ENCODE data around the gene WNT3. TPM values are rescaled to one million over a fixed set of nuclear protein-coding genes. Genes with fewer than 3 reads are reported as not detected.
A peak's percentile ranks its signal among the peaks of the same experiment; 100 is the strongest.

WNT3 gene
- total RNA-seq, 2 donors from 2014 or later, result 19.9 to 21.8 TPM

- H3K9me3 ChIP-seq (ENCODE audit: control insufficient read depth, low read length), result no peaks in the 10 kb centered on the region
- H3K36me3 ChIP-seq (ENCODE audit: control insufficient read depth, insufficient read depth, low read length), result no peaks in the 10 kb centered on the region
- Mint-ChIP-seq H3K27me3 (ENCODE audit: insufficient read depth) (peaks cover 7% of the 10 kb centered on the region), H3K4me1 (peaks cover 32% of the 10 kb centered on the region), H3K36me3 (ENCODE audit: low read depth) (no peaks in the 10 kb centered on the region), H3K4me3 (peak overlapping the region; percentile 35), H3K27ac (peak overlapping the region; percentile 75), H3K9me3 (no peaks in the 10 kb centered on the region)
- 40 to 49% methylated on average over 20 to 31 of the region's 31 CpGs for WGBS, 2 experiments (ENCODE audit: insufficient coverage in 1 of 2, insufficient read length in 1 of 2)
- H3K27ac ChIP-seq (ENCODE audit: low read depth, low read length), result no peak overlapping the region
- no peak overlapping the region for H3K9ac ChIP-seq (ENCODE audit: extremely low read depth, low read length, poor library complexity, severe bottlenecking)
- H3K4me1 ChIP-seq (ENCODE audit: control insufficient read depth, insufficient read depth, low read length), result no peaks in the 10 kb centered on the region
- H3K4me3 ChIP-seq (ENCODE audit: low read length), result no peak overlapping the region
- H3K27me3 ChIP-seq (ENCODE audit: control insufficient read depth, insufficient read depth, low read length, poor library complexity, severe bottlenecking), result no peaks in the 10 kb centered on the region
- peak; percentile 97 for DNase-seq
- TF ChIP-seq CTCF (conservative IDR thresholded peaks at IDR 0.05), result no peak
These were observed 3.2 kb upstream of the WNT3 start for GRCh38 chr17:46821482-46822387.

GRCh38 chr17:46820592-46821450 is 2.3 kb upstream of the WNT3 start:
- TF ChIP-seq CTCF (conservative IDR thresholded peaks at IDR 0.05), result no peak
- H3K27ac ChIP-seq (ENCODE audit: low read depth, low read length), result no peak overlapping the region
- H3K4me3 ChIP-seq (ENCODE audit: low read length), result no peak overlapping the region
- H3K9ac ChIP-seq (ENCODE audit: extremely low read depth, low read length, poor library complexity, severe bottlenecking), result no peak overlapping the region
- Mint-ChIP-seq H3K4me3 (peak overlapping the region; percentile 70), H3K9me3 (no peaks in the 10 kb centered on the region), H3K27ac (no peak overlapping the region), H3K27me3 (ENCODE audit: insufficient read depth) (peaks cover 7% of the 10 kb centered on the region), H3K4me1 (peaks cover 35% of the 10 kb centered on the region), H3K36me3 (ENCODE audit: low read depth) (no peaks in the 10 kb centered on the region)
- peak; percentile 78 for DNase-seq
- no peaks in the 10 kb centered on the region for H3K36me3 ChIP-seq (ENCODE audit: control insufficient read depth, insufficient read depth, low read length)
- 57 to 60% methylated on average over 9 to 13 of the region's 13 CpGs for WGBS, 2 experiments (ENCODE audit: insufficient coverage in 1 of 2, insufficient read length in 1 of 2)
- H3K4me1 ChIP-seq (ENCODE audit: control insufficient read depth, insufficient read depth, low read length), result no peaks in the 10 kb centered on the region
- no peaks in the 10 kb centered on the region for H3K27me3 ChIP-seq (ENCODE audit: control insufficient read depth, insufficient read depth, low read length, poor library complexity, severe bottlenecking)
- no peaks in the 10 kb centered on the region for H3K9me3 ChIP-seq (ENCODE audit: control insufficient read depth, low read length)

GRCh38 chr17:46819906-46820351 is 1.4 kb upstream of the WNT3 start:
- Histone ChIP-seq H3K27me3 (ENCODE audit: control insufficient read depth, insufficient read depth, low read length, poor library complexity, severe bottlenecking) (no peaks in the 10 kb centered on the region), H3K4me1 (ENCODE audit: control insufficient read depth, insufficient read depth, low read length) (peaks cover 4% of the 10 kb centered on the region), H3K36me3 (ENCODE audit: control insufficient read depth, insufficient read depth, low read length) (no peaks in the 10 kb centered on the region), H3K9me3 (ENCODE audit: control insufficient read depth, low read length) (no peaks in the 10 kb centered on the region), H3K27ac (ENCODE audit: low read depth, low read length) (peak overlapping the region; percentile 74), H3K4me3 (ENCODE audit: low read length) (peak overlapping the region; percentile 89), H3K9ac (ENCODE audit: extremely low read depth, low read length, poor library complexity, severe bottlenecking) (no peak overlapping the region)
- DNase-seq, result peak; percentile 88
- H3K27me3 Mint-ChIP-seq (ENCODE audit: insufficient read depth), result peaks cover 4% of the 10 kb centered on the region
- H3K4me1 Mint-ChIP-seq, result peaks cover 44% of the 10 kb centered on the region
- H3K4me3 Mint-ChIP-seq, result peak overlapping the region; percentile 70
- no peak for TF ChIP-seq CTCF (conservative IDR thresholded peaks at IDR 0.05)
- peak overlapping the region; percentile 79 for H3K27ac Mint-ChIP-seq
- no peaks in the 10 kb centered on the region for H3K9me3 Mint-ChIP-seq
- WGBS, 2 experiments (ENCODE audit: insufficient coverage in 1 of 2, insufficient read length in 1 of 2), result 7 to 16% methylated on average over 4 to 24 of the region's 24 CpGs
- no peaks in the 10 kb centered on the region for H3K36me3 Mint-ChIP-seq (ENCODE audit: low read depth)
